Suprapubic skin (tissue), 4 donors: ENCODE data around the gene TRIM13. TPM values are rescaled to one million over a fixed set of nuclear protein-coding genes. Genes with fewer than 3 reads are reported as not detected.

Experiments used
- DNase-seq, 2 donors: peaks; one replicate each; pipeline ENCODE4 v3.0.0-alpha.2; 2019; ENCODE audit warnings: low spot score in 2 of 2
- H3K27ac ChIP-seq: fragments of 200-600 bp; sonication (generic); one replicate; pipeline ENCODE4 v1.5.1; 2019
- H3K27me3 ChIP-seq: fragments of 200-600 bp; sonication (generic); one replicate; pipeline ENCODE4 v1.5.1; 2019
- H3K36me3 ChIP-seq: fragments of 200-600 bp; sonication (generic); one replicate; pipeline ENCODE4 v1.5.1; 2019
- H3K4me1 ChIP-seq: fragments of 200-600 bp; sonication (generic); one replicate; pipeline ENCODE4 v1.5.1; 2019
- H3K4me3 ChIP-seq: fragments of 200-600 bp; sonication (generic); one replicate; pipeline ENCODE4 v1.5.1; 2019; ENCODE audit warnings: mild to moderate bottlenecking
- H3K9me3 ChIP-seq: fragments of 200-600 bp; sonication (generic); one replicate; pipeline ENCODE4 v1.5.1; 2019
- POLR2A ChIP-seq, 2 donors: fragments of 450-650 bp; IDR thresholded peaks; one replicate each; pipeline ENCODE4 v1.6.1; 2017; ENCODE audit warnings: antibody characterized with exemption in 2 of 2, mild to moderate bottlenecking in 2 of 2, moderate library complexity in 2 of 2
- POLR2AphosphoS5 ChIP-seq, 3 donors: sonication (generic); formaldehyde crosslinking; IDR thresholded peaks; one replicate each; pipeline ENCODE4 v1.6.1; 2017; ENCODE audit warnings: antibody characterized with exemption in 3 of 3
- WGBS: methylation state at CpG from one replicate; pipeline ENCODE4 v1.1.5; 2018; 5-methylcytosine and 5-hydroxymethylcytosine counted together
- total RNA-seq, 4 donors: library from RNA; depleted of rRNA; stranded (reverse); fragments of >200 nt; gene quantifications; one replicate each; pipeline ENCODE4 v1.1.0, GENCODE V29; 2016

The TRIM13 gene
- total RNA-seq, 4 donors from 2014 or later: 18.1 to 30.9 (median 27.4) TPM

- Histone ChIP-seq H3K27ac (no peak overlapping the region), H3K36me3 (peaks cover 3% of the 10 kb centered on the region), H3K27me3 (no peaks in the 10 kb centered on the region), H3K4me3 (no peak overlapping the region), H3K9me3 (no peaks in the 10 kb centered on the region), H3K4me1 (peaks cover 4% of the 10 kb centered on the region)
- DNase-seq: no peak
- 79% methylated on average over 1 of the region's 1 CpG for WGBS
- TF ChIP-seq POLR2AphosphoS5 (IDR thresholded peaks at IDR 0.05) (no peak), POLR2A (IDR thresholded peaks at IDR 0.05) (no peak)
These were observed 68.9 kb downstream of the TRIM13 start for GRCh38 chr13:50065712-50066111.

Other genes with a start within 250 kb of the TRIM13 start
- 10 to 100 TPM; 17.1 to 27.3 (median 23.6) TPM for gene KPNA3, start 204.4 kb upstream of the TRIM13 start, total RNA-seq
- 1 to 10 TPM; 6.0 to 9.9 (median 7.2) TPM for gene SPRYD7, start 60.7 kb upstream of the TRIM13 start, total RNA-seq
- gene KCNRG, start 18.4 kb downstream of the TRIM13 start, total RNA-seq: 1 to 10 TPM in 1 of 4 donors, under 1 TPM in 2, not detected in 1; 0.60 to 3.6 (median 0.89) TPM